Gastrocnemius medialis (tissue), 4 donors: ENCODE measurements around the gene PPP1CB.

Experiments
- CTCF ChIP-seq, 5 experiments: fragments of 450-650 bp in 3 of 5; fragments of 200-600 bp in 2 of 5; sonication (generic) in 2 of 5; IDR thresholded peaks in 4 of 5; conservative IDR thresholded peaks in 1 of 5; 1 replicate in 4 of 5; 2 replicates in 1 of 5; pipeline ENCODE4 v1.5.1; 2016 to 2019; ENCODE audit warnings: antibody characterized with exemption in 5 of 5, mild to moderate bottlenecking in 3 of 5, moderate library complexity in 3 of 5
- POLR2A ChIP-seq, 2 donors: fragments of 450-650 bp; IDR thresholded peaks; one replicate each; pipeline ENCODE4 v1.6.1; 2017; ENCODE audit warnings: antibody characterized with exemption in 2 of 2, mild to moderate bottlenecking in 2 of 2, moderate library complexity in 2 of 2

GRCh38 chr2:28810384-28811285, 59.0 kb downstream of the PPP1CB start, which contains the start of gene SPDYA:
- TF ChIP-seq POLR2A (IDR thresholded peaks at IDR 0.05) (no peak), CTCF (IDR thresholded peaks at IDR 0.05 in 4 of 5, conservative IDR thresholded peaks at IDR 0.05 in 1 of 5) (no peak)
